Astrocyte of the hippocampus (primary cell): ENCODE measurements around the gene RMI2.
A peak's percentile ranks its signal among the peaks of the same experiment; 100 is the strongest.
"Not testable (repeated sequence)": the region's sequence is repeated elsewhere in the genome, so short reads cannot be mapped to it uniquely, and the experiment has no call there.

Experiments used
- DNase-seq: peaks from one replicate; pipeline ENCODE4 v3.0.0; 2011; ENCODE audit warnings: low read depth, low spot score

RMI2 gene

GRCh38 chr16:11345040-11345862 is at the start of gene RMI2:
RMI2 (plus strand) TSS chr16:11345459; CDS start chr16:11345472, 13 bp downstream.
- DNase-seq, result peak; percentile 98

GRCh38 chr16:11295672-11296071 is 49.6 kb upstream of the RMI2 start:
- DNase-seq, result no peak

- DNase-seq, result no peak
Measured at GRCh38 chr16:11296351-11296705, 48.9 kb upstream of the RMI2 start.

GRCh38 chr16:11296706-11297491 is 48.4 kb upstream of the RMI2 start:
- peak; percentile 41 for DNase-seq

- peak; percentile 96 for DNase-seq
Measured at GRCh38 chr16:11297492-11298142, 47.6 kb upstream of the RMI2 start.

- DNase-seq, result no peak
Measured at GRCh38 chr16:11298143-11298900, 46.9 kb upstream of the RMI2 start.

- not testable (repeated sequence) for DNase-seq
Measured at GRCh38 chr16:11298950-11299547, 46.2 kb upstream of the RMI2 start.

GRCh38 chr16:11299865-11300559 is 45.2 kb upstream of the RMI2 start:
- no peak for DNase-seq

GRCh38 chr16:11300560-11300892 is 44.7 kb upstream of the RMI2 start:
- no peak for DNase-seq

GRCh38 chr16:11301645-11302501 is 43.4 kb upstream of the RMI2 start:
- DNase-seq, result no peak

- DNase-seq, result no peak
Measured at GRCh38 chr16:11302977-11303376, 42.3 kb upstream of the RMI2 start.

GRCh38 chr16:11303405-11304138 is 41.7 kb upstream of the RMI2 start:
- DNase-seq, result no peak

GRCh38 chr16:11306381-11306780 is 38.9 kb upstream of the RMI2 start:
- no peak for DNase-seq

GRCh38 chr16:11306997-11307638 is 38.1 kb upstream of the RMI2 start:
- no peak for DNase-seq

GRCh38 chr16:11307639-11308492 is 37.4 kb upstream of the RMI2 start:
- DNase-seq, result no peak

- no peak for DNase-seq
Measured at GRCh38 chr16:11308493-11309283, 36.6 kb upstream of the RMI2 start.
